ENCODE results near the gene ZFYVE9. TPM values are rescaled to one million over a fixed set of nuclear protein-coding genes. Genes with fewer than 3 reads are reported as not detected.

The ZFYVE9 gene
- total RNA-seq, 1 experiment from 2014 or later, result 19.6 TPM

DNA sequence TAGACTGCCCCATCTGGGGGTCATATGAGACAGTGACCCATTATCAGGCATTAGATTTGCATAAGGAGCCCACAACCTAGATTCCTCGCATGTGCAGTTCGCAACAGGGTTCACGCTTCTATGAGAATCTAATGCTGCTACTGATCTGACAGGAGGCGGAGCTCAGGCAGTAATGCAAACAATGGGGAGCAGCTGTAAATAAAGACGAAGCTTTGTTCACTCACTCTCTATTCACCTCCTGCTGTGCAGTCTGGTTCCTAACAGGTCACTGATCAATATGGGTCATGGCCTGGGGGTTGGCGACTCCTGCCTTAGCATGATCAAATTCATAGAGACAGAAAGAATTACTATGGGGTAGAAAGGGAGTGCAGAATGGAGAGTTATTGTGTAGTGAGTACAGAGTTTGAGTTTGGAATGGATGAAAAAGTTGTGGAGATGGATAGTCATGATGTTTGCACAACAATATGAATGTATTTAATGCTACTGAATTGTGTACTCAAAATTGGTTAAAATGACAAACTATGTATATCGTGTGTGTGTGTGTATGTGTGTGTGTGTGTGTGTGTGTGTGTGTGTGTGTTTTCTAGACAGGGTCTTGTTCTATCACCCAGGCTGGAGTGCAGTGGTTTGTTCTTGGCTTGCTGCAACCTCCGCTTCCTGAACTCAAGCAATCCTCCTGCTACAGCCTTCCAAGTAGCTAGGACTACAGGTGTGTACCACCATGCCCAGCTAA lies 43.6 kb upstream of the ZFYVE9 start:
- Mint-ChIP-seq H3K4me1 (peaks cover 5% of the 10 kb centered on the region; the same call in 1 of the 2 replicates), H3K36me3 (no peaks in the 10 kb centered on the region), H3K27ac (no peak overlapping the region), H3K9me3 (no peaks in the 10 kb centered on the region), H3K27me3 (ENCODE audit: low read depth) (no peaks in the 10 kb centered on the region), H3K4me3 (no peak overlapping the region)
- ChIA-PET CTCF (no interaction called here), POLR2A (no interaction called here)
- ATAC-seq (no peak), DNase-seq (ENCODE audit: low spot score) (no peak)
- TF ChIP-seq, protein P1, sequence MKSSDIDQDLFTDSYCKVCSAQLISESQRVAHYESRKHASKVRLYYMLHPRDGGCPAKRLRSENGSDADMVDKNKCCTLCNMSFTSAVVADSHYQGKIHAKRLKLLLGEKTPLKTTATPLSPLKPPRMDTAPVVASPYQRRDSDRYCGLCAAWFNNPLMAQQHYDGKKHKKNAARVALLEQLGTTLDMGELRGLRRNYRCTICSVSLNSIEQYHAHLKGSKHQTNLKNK (CRISPR knock-in tag; IDR thresholded peaks at IDR 0.05), result no peak
- TF ChIP-seq NR1H2 (CRISPR knock-in tag; IDR thresholded peaks at IDR 0.05) (no peak), SOX15 (CRISPR knock-in tag; IDR thresholded peaks at IDR 0.05) (no peak), NFYB (CRISPR knock-in tag; conservative IDR thresholded peaks at IDR 0.05; ENCODE audit: low read depth) (no peak)
- TF ChIP-seq, protein P2, sequence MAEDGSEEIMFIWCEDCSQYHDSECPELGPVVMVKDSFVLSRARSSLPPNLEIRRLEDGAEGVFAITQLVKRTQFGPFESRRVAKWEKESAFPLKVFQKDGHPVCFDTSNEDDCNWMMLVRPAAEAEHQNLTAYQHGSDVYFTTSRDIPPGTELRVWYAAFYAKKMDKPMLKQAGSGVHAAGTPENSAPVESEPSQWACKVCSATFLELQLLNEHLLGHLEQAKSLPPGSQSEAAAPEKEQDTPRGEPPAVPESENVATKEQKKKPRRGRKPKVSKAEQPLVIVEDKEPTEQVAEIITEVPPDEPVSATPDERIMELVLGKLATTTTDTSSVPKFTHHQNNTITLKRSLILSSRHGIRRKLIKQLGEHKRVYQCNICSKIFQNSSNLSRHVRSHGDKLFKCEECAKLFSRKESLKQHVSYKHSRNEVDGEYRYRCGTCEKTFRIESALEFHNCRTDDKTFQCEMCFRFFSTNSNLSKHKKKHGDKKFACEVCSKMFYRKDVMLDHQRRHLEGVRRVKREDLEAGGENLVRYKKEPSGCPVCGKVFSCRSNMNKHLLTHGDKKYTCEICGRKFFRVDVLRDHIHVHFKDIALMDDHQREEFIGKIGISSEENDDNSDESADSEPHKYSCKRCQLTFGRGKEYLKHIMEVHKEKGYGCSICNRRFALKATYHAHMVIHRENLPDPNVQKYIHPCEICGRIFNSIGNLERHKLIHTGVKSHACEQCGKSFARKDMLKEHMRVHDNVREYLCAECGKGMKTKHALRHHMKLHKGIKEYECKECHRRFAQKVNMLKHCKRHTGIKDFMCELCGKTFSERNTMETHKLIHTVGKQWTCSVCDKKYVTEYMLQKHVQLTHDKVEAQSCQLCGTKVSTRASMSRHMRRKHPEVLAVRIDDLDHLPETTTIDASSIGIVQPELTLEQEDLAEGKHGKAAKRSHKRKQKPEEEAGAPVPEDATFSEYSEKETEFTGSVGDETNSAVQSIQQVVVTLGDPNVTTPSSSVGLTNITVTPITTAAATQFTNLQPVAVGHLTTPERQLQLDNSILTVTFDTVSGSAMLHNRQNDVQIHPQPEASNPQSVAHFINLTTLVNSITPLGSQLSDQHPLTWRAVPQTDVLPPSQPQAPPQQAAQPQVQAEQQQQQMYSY (CRISPR knock-in tag; IDR thresholded peaks at IDR 0.05), result no peak
- TF ChIP-seq, protein P3, sequence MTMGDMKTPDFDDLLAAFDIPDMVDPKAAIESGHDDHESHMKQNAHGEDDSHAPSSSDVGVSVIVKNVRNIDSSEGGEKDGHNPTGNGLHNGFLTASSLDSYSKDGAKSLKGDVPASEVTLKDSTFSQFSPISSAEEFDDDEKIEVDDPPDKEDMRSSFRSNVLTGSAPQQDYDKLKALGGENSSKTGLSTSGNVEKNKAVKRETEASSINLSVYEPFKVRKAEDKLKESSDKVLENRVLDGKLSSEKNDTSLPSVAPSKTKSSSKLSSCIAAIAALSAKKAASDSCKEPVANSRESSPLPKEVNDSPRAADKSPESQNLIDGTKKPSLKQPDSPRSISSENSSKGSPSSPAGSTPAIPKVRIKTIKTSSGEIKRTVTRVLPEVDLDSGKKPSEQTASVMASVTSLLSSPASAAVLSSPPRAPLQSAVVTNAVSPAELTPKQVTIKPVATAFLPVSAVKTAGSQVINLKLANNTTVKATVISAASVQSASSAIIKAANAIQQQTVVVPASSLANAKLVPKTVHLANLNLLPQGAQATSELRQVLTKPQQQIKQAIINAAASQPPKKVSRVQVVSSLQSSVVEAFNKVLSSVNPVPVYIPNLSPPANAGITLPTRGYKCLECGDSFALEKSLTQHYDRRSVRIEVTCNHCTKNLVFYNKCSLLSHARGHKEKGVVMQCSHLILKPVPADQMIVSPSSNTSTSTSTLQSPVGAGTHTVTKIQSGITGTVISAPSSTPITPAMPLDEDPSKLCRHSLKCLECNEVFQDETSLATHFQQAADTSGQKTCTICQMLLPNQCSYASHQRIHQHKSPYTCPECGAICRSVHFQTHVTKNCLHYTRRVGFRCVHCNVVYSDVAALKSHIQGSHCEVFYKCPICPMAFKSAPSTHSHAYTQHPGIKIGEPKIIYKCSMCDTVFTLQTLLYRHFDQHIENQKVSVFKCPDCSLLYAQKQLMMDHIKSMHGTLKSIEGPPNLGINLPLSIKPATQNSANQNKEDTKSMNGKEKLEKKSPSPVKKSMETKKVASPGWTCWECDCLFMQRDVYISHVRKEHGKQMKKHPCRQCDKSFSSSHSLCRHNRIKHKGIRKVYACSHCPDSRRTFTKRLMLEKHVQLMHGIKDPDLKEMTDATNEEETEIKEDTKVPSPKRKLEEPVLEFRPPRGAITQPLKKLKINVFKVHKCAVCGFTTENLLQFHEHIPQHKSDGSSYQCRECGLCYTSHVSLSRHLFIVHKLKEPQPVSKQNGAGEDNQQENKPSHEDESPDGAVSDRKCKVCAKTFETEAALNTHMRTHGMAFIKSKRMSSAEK (CRISPR knock-in tag; IDR thresholded peaks at IDR 0.05; ENCODE audit: borderline replicate concordance), result no peak
- TF ChIP-seq, protein P4, sequence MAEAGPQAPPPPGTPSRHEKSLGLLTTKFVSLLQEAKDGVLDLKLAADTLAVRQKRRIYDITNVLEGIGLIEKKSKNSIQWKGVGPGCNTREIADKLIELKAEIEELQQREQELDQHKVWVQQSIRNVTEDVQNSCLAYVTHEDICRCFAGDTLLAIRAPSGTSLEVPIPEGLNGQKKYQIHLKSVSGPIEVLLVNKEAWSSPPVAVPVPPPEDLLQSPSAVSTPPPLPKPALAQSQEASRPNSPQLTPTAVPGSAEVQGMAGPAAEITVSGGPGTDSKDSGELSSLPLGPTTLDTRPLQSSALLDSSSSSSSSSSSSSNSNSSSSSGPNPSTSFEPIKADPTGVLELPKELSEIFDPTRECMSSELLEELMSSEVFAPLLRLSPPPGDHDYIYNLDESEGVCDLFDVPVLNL (CRISPR knock-in tag; IDR thresholded peaks at IDR 0.05; ENCODE audit: borderline replicate concordance, low read depth), result no peak
- TF ChIP-seq, protein P5, sequence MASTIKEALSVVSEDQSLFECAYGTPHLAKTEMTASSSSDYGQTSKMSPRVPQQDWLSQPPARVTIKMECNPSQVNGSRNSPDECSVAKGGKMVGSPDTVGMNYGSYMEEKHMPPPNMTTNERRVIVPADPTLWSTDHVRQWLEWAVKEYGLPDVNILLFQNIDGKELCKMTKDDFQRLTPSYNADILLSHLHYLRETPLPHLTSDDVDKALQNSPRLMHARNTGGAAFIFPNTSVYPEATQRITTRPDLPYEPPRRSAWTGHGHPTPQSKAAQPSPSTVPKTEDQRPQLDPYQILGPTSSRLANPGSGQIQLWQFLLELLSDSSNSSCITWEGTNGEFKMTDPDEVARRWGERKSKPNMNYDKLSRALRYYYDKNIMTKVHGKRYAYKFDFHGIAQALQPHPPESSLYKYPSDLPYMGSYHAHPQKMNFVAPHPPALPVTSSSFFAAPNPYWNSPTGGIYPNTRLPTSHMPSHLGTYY (CRISPR knock-in tag; IDR thresholded peaks at IDR 0.05), result no peak

DNA sequence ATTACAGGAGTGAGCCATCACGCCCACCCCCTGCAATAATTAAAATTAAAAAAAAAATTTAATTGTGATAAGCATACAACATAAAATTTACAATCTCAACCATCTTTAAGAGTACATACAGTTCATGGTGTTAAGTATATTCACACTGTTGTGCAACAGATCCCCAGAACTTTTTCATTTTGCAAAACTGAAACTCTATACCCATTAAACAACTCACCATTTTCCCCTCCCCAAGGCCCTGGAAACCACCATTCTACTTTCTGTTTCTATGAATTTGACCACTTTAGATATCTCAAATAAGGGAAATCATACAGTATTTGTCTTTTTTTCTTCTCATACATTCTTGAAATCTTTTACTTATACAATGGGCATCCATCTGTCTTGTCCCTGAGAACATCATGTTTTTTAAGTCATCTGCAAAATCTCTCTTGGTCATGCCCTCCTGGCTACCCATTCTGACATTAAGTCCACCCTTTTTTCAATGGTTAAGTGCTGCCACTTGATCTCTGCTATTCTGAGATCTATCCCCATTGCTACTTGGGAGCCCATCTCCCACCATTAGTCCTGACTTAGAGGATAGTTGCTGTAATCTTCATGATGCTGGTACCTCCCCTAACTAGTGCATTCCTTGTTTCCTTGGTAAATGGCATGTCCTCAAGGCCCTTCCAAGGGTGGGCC lies 39.4 kb upstream of the ZFYVE9 start:
- peaks cover 5% of the 10 kb centered on the region; the same call in 1 of the 2 replicates for H3K4me1 Mint-ChIP-seq
- H3K9me3 Mint-ChIP-seq, result no peaks in the 10 kb centered on the region
- POLR2A ChIA-PET, result no interaction called here
- CTCF ChIA-PET, result no interaction called here
- no peak for ATAC-seq
- no peak overlapping the region for H3K4me3 Mint-ChIP-seq
- H3K27ac Mint-ChIP-seq, result no peak overlapping the region
- DNase-seq (ENCODE audit: low spot score), result no peak
- H3K27me3 Mint-ChIP-seq (ENCODE audit: low read depth), result no peaks in the 10 kb centered on the region
- no peaks in the 10 kb centered on the region for H3K36me3 Mint-ChIP-seq
- TF ChIP-seq NFYB (CRISPR knock-in tag; conservative IDR thresholded peaks at IDR 0.05; ENCODE audit: low read depth), result no peak
- no peak for TF ChIP-seq ZNF416 (CRISPR knock-in tag; IDR thresholded peaks at IDR 0.05)
- no peak for TF ChIP-seq ZBTB21 (CRISPR knock-in tag; IDR thresholded peaks at IDR 0.05; ENCODE audit: borderline replicate concordance)
- no peak for TF ChIP-seq IRF2 (CRISPR knock-in tag; IDR thresholded peaks at IDR 0.05; ENCODE audit: borderline replicate concordance, low read depth)
- TF ChIP-seq, protein P4 (CRISPR knock-in tag; IDR thresholded peaks at IDR 0.05; ENCODE audit: borderline replicate concordance, low read depth), result no peak
- TF ChIP-seq, protein P6, sequence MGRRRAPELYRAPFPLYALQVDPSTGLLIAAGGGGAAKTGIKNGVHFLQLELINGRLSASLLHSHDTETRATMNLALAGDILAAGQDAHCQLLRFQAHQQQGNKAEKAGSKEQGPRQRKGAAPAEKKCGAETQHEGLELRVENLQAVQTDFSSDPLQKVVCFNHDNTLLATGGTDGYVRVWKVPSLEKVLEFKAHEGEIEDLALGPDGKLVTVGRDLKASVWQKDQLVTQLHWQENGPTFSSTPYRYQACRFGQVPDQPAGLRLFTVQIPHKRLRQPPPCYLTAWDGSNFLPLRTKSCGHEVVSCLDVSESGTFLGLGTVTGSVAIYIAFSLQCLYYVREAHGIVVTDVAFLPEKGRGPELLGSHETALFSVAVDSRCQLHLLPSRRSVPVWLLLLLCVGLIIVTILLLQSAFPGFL (CRISPR knock-in tag; IDR thresholded peaks at IDR 0.05; ENCODE audit: borderline replicate concordance), result no peak
- no peak for TF ChIP-seq NFE2L1 (CRISPR knock-in tag; IDR thresholded peaks at IDR 0.05)
- TF ChIP-seq FOXJ3 (CRISPR knock-in tag; IDR thresholded peaks at IDR 0.05; ENCODE audit: borderline replicate concordance), result no peak
- TF ChIP-seq, protein P7, sequence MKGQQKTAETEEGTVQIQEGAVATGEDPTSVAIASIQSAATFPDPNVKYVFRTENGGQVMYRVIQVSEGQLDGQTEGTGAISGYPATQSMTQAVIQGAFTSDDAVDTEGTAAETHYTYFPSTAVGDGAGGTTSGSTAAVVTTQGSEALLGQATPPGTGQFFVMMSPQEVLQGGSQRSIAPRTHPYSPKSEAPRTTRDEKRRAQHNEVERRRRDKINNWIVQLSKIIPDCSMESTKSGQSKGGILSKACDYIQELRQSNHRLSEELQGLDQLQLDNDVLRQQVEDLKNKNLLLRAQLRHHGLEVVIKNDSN (CRISPR knock-in tag; IDR thresholded peaks at IDR 0.05), result no peak
- TF ChIP-seq FOXP1 (CRISPR knock-in tag; IDR thresholded peaks at IDR 0.05; ENCODE audit: borderline replicate concordance), result no peak
- no peak for TF ChIP-seq JAZF1 (CRISPR knock-in tag; IDR thresholded peaks at IDR 0.05)
- no peak for TF ChIP-seq ZNF317 (CRISPR knock-in tag; IDR thresholded peaks at IDR 0.05; ENCODE audit: borderline replicate concordance, low read depth)

All from WTC11 (cell line).